HepG2 (cell line): ENCODE results near the gene RTKN2. TPM values are rescaled to one million over a fixed set of nuclear protein-coding genes. Genes with fewer than 3 reads are reported as not detected.

ENCODE experiments used
- ATAC-seq: fragments of 200-7000 bp; cut with Tn5 transposase; 3 replicates; pipeline ENCODE4 v1.9.1; 2020; ENCODE audit warnings: mild to moderate bottlenecking, moderate library complexity
- BruUV-seq: library from RNA; stranded (reverse); fragments of 400-500 nt; replicated peaks from 2 replicates; lab custom pipeline; 2021; lab: Mats Ljungman, UMichigan
- CTCF ChIA-PET: fragments of 300-600 bp; formaldehyde crosslinking; extraction: SDS; loops from one replicate; lab custom pipeline; 2021; ENCODE audit warnings: low total read pairs, inconsistent platforms, low intra/inter-chr PET ratio; lab: Yijun Ruan, JAX
- POLR2A ChIA-PET: fragments of 350-600 bp; sonication (Branson Sonifier 250); formaldehyde crosslinking; loops from one replicate; lab custom pipeline; 2020; ENCODE audit warnings: antibody characterized with exemption, inconsistent platforms; lab: Yijun Ruan, JAX
- DNase-seq: peaks from one replicate; pipeline ENCODE4 v3.0.0-alpha.2; 2015; ENCODE audit warnings: low spot score
- FAIRE-seq: peaks from 3 replicates; lab custom pipeline; 2011; peaks lifted over from hg19 to GRCh38; lab: Jason Lieb, UNC
- H2AFZ ChIP-seq: one replicate; pipeline ENCODE4 v1.6.1; 2011; ENCODE audit warnings: low read length, inconsistent platforms
- H3K27ac ChIP-seq: fragments of 300-600 bp; 3 replicates; pipeline ENCODE4 v1.8.0; 2011; ENCODE audit warnings: mixed run types, mild to moderate bottlenecking, mixed read lengths, low read length, inconsistent platforms; ENCODE audit not compliant: insufficient read depth; ENCODE audit errors: extremely low read length
- H3K27me3 ChIP-seq, 2 experiments: fragments of 200-600 bp in 1 of 2; 2 replicates in 1 of 2; 3 replicates in 1 of 2; pipeline versions ENCODE4 v1.6.0 to v1.8.0; 2011; ENCODE audit warnings: low read length in 2 of 2, mild to moderate bottlenecking in 2 of 2, moderate library complexity in 2 of 2, inconsistent platforms in 1 of 2; ENCODE audit not compliant: insufficient read depth in 2 of 2, control insufficient read depth in 1 of 2
- H3K36me3 ChIP-seq, 2 experiments: fragments of 200-600 bp in 1 of 2; replicated peaks in 1 of 2; 2 replicates in 1 of 2; 3 replicates in 1 of 2; pipeline versions ENCODE4 v1.5.1 to v1.8.0; 2011; ENCODE audit warnings: low read length in 2 of 2, inconsistent platforms in 1 of 2; ENCODE audit not compliant: insufficient read depth in 2 of 2, control insufficient read depth in 1 of 2
- H3K4me1 ChIP-seq: 2 replicates; pipeline ENCODE4 v1.5.1; 2012; ENCODE audit warnings: low read length, inconsistent platforms; ENCODE audit not compliant: insufficient read depth
- H3K4me2 ChIP-seq: 2 replicates; pipeline ENCODE4 v1.6.0; 2011; ENCODE audit warnings: low read depth, low read length, inconsistent platforms
- H3K4me3 ChIP-seq, 3 experiments: fragments of 200-600 bp in 1 of 3; sonication (generic), shearing (Covaris generic) in 1 of 3; replicated peaks in 1 of 3; 2 replicates each; pipeline ENCODE4 v1.5.1; 2011 to 2016; ENCODE audit warnings: low read length in 3 of 3, inconsistent platforms in 2 of 3, low read depth in 2 of 3, mild to moderate bottlenecking in 2 of 3, control low read depth in 1 of 3, mixed read lengths in 1 of 3; ENCODE audit not compliant: insufficient read depth in 1 of 3
- H3K79me2 ChIP-seq: one replicate; pipeline ENCODE4 v1.6.1; 2011; ENCODE audit warnings: low read length, inconsistent platforms; ENCODE audit not compliant: insufficient read depth
- H3K9ac ChIP-seq: 2 replicates; pipeline ENCODE4 v1.6.0; 2011; ENCODE audit warnings: mild to moderate bottlenecking, low read depth, low read length, inconsistent platforms; ENCODE audit not compliant: insufficient read depth
- H3K9me3 ChIP-seq: 2 replicates; pipeline ENCODE4 v1.5.1; 2012; ENCODE audit warnings: mild to moderate bottlenecking, low read length
- H4K20me1 ChIP-seq: 2 replicates; pipeline ENCODE4 v1.6.0; 2011; ENCODE audit warnings: inconsistent platforms, mild to moderate bottlenecking, low read length, moderate library complexity; ENCODE audit not compliant: insufficient read depth
- ARNTL ChIP-seq: sonication (generic); formaldehyde crosslinking; IDR thresholded peaks from 2 replicates; pipeline ENCODE4 v1.4.0; 2020; ENCODE audit warnings: mild to moderate bottlenecking, missing genetic modification reagents
- ATF2 ChIP-seq: sonication (generic); formaldehyde crosslinking; IDR thresholded peaks from 2 replicates; pipeline ENCODE4 v1.4.0; 2020; ENCODE audit warnings: missing genetic modification reagents
- BHLHE40 ChIP-seq: IDR thresholded peaks from 2 replicates; pipeline ENCODE4 v1.6.1; 2011; ENCODE audit warnings: low read length, improper control_type of control experiment
- HCFC1 ChIP-seq: fragments of 150-350 bp; IDR thresholded peaks from 2 replicates; pipeline ENCODE4 v1.6.1; 2014; ENCODE audit warnings: low read depth, low read length
- KAT2B ChIP-seq: fragments of 150-350 bp; IDR thresholded peaks from 2 replicates; pipeline ENCODE4 v1.6.1; 2014; ENCODE audit warnings: low read depth, low read length, borderline replicate concordance
- ZBTB33 ChIP-seq: sonication (generic); formaldehyde crosslinking; IDR thresholded peaks from 2 replicates; pipeline ENCODE4 v1.4.0; 2020; ENCODE audit warnings: missing genetic modification reagents
- ZFP90 ChIP-seq: sonication (generic); formaldehyde crosslinking; IDR thresholded peaks from 2 replicates; pipeline ENCODE4 v1.8.0; 2022; ENCODE audit warnings: missing genetic modification reagents, mild to moderate bottlenecking, inconsistent platforms, borderline replicate concordance
- ZNF260 ChIP-seq: sonication (generic); formaldehyde crosslinking; IDR thresholded peaks from 2 replicates; pipeline ENCODE4 v1.4.0; 2020; ENCODE audit warnings: missing genetic modification reagents, low read depth, mild to moderate bottlenecking, borderline replicate concordance
- ZNF589 ChIP-seq: sonication (generic); formaldehyde crosslinking; conservative IDR thresholded peaks from 2 replicates; pipeline ENCODE4 v1.8.0; 2022; ENCODE audit warnings: mild to moderate bottlenecking, moderate library complexity, missing genetic modification reagents
- ZNF619 ChIP-seq: sonication (generic); formaldehyde crosslinking; IDR thresholded peaks from 2 replicates; pipeline ENCODE4 v1.4.0; 2020; ENCODE audit warnings: mild to moderate bottlenecking, missing genetic modification reagents
- ZNF800 ChIP-seq: sonication (generic); formaldehyde crosslinking; IDR thresholded peaks from 2 replicates; pipeline ENCODE4 v1.4.0; 2020; ENCODE audit warnings: missing genetic modification reagents
- WGBS: methylation state at CpG from one replicate; pipeline ENCODE4 v1.1.6; 2017; ENCODE audit warnings: low lambda C conversion rate; 5-methylcytosine and 5-hydroxymethylcytosine counted together
- in situ Hi-C: cut with HindIII; loops from 2 replicates; pipeline ENCODE4 v1.10.0; 2017; ENCODE audit warnings: low pct_unique_long_range_greater_than_20kb; ENCODE audit not compliant: extremely low pct_ligation_motif_present
- intact Hi-C: fragments of 100-400 bp; cut with micrococcal nuclease; formaldehyde crosslinking; loops from one replicate; pipeline ENCODE4 v1.10.0; 2022; ENCODE audit not compliant: unreplicated experiment
- polyA plus RNA-seq, 8 experiments: library from polyadenylated mRNA; depleted of rRNA in 3 of 8; stranded (reverse) in 7 of 8; unstranded in 1 of 8; fragments of >200 nt; fragmentation: Illumina TruSeq in 4 of 8; extraction: Trizol in 4 of 8; gene quantifications; 2 replicates each; pipeline versions ENCODE4 v1.2.1 to v1.2.3, GENCODE V29; 2011 to 2016; ENCODE audit warnings: low read depth in 4 of 8, missing spikeins in 1 of 8, mixed read lengths in 1 of 8; ENCODE audit not compliant: insufficient read depth in 1 of 8
- total RNA-seq, 5 experiments: library from RNA; depleted of rRNA; stranded (reverse); fragments of >200 nt; fragmentation: Illumina TruSeq; extraction: Trizol; gene quantifications; 2 replicates each; pipeline ENCODE4 v1.2.3, GENCODE V29; 2016; ENCODE audit warnings: low read depth in 1 of 5

The RTKN2 gene
- total and polyA plus RNA-seq, 2 of the 13 experiments (the other 11 are each of a cell fraction or from before 2014, with no cell fraction given), result 2.2 to 7.0 TPM

- TF ChIP-seq ZNF800 (CRISPR knock-in tag) (no peak), ZNF589 (CRISPR knock-in tag) (no peak)
- TF ChIP-seq, all 625 proteins: peak for 0
These were observed 81.5 kb downstream of the RTKN2 start (continued) for GRCh38 chr10:62186999-62187675.

GRCh38 chr10:62185919-62186692 is 82.5 kb downstream of the RTKN2 start:
- H3K4me3 ChIP-seq, result no peak overlapping the region
- CTCF ChIA-PET, result no interaction called here
- no peaks in the 10 kb centered on the region for H3K79me2 ChIP-seq
- BruUV-seq, result no TSS peak
- DNase-seq (no peak), FAIRE-seq (no peak), ATAC-seq (no peak)
- no peak overlapping the region for H3K27ac ChIP-seq
- in situ Hi-C loops, result no loop called here
- H4K20me1 ChIP-seq, result no peaks in the 10 kb centered on the region
- intact Hi-C loops, result loop anchor here (2.0 kb wide), 1 partner anchor 91 kb away; no protein-coding TSS in a partner anchor
- H3K4me1 ChIP-seq, result peaks cover 15% of the 10 kb centered on the region
- H2AFZ ChIP-seq, result no peak overlapping the region
- 96% methylated on average over 11 of the region's 11 CpGs for WGBS
- no peak for TF ChIP-seq ZNF619 (CRISPR knock-in tag)
- TF ChIP-seq BHLHE40, result no peak
- no peak for TF ChIP-seq KAT2B
- TF ChIP-seq ZFP90 (CRISPR knock-in tag), result no peak
- no peak for TF ChIP-seq HCFC1
- no peak for TF ChIP-seq ZBTB33 (CRISPR knock-in tag)
- no peak for TF ChIP-seq ATF2 (CRISPR knock-in tag)
- TF ChIP-seq ARNTL, result no peak
- no peak for TF ChIP-seq ZNF260 (CRISPR knock-in tag)
- POLR2A ChIA-PET, result no interaction called here
- no peak overlapping the region for H3K4me2 ChIP-seq
- H3K36me3 ChIP-seq, result no peaks in the 10 kb centered on the region
- H3K27me3 ChIP-seq, result no peaks in the 10 kb centered on the region
- peaks cover 5% of the 10 kb centered on the region for H3K9me3 ChIP-seq
- no peak overlapping the region for H3K9ac ChIP-seq
